ENCODE results near the gene TGIF1. TPM values are rescaled to one million over a fixed set of nuclear protein-coding genes. Genes with fewer than 3 reads are reported as not detected.
A peak's percentile ranks its signal among the peaks of the same experiment; 100 is the strongest.

TGIF1 gene
- total RNA-seq, 2 experiments from 2014 or later, result 40.9 to 69.0 TPM

DNA sequence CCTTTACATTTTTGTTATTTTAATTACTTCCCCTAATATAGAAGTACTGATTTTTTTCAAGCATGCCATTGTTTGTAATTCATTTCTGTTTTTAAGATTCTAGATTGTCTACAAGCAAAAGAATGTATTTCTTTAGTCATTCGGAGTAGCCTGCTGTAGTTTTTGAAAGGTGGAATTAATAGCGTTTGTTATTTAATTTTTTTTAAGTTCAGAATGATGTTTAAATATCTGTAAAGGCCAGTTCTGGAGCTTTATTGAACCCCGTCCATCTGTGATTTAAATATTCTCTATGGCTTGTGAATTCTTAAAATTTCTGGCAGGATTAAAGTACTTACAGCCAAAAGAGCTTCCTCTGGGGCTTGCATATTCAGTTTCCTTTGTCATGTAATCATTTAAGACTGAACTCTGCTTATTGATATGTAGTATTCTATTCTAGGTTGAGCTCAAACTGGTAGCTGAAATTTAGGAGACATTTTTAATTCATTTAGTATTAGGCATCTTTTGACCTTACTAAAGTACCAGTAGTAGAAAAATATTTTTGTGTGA is 5.2 kb downstream of the TGIF1 start:
- Histone ChIP-seq H3K4me1 (ENCODE audit: insufficient read depth, low read length, poor library complexity, severe bottlenecking) (peaks cover 48% of the 10 kb centered on the region), H3K36me3 (ENCODE audit: insufficient read depth, low read length) (peaks cover 57% of the 10 kb centered on the region), H4K20me1 (ENCODE audit: insufficient read depth, low read length) (peaks cover 13% of the 10 kb centered on the region; the same call in 1 of the 2 replicates), H2AFZ (ENCODE audit: low read length) (no peak overlapping the region), H3K9me2 (ENCODE audit: insufficient read depth, low read length) (no peaks in the 10 kb centered on the region), H3K27ac (ENCODE audit: low read depth, low read length, poor library complexity, severe bottlenecking) (no peak overlapping the region), H3K4me2 (ENCODE audit: low read length) (peak overlapping the region; percentile 84), H3K4me3 (ENCODE audit: low read depth, low read length, poor library complexity, severe bottlenecking) (peak overlapping the region; percentile 88), H3K79me2 (ENCODE audit: insufficient read depth, low read depth, low read length) (peaks cover 95% of the 10 kb centered on the region), H3K9me3 (ENCODE audit: low read length) (no peaks in the 10 kb centered on the region; the same call in 1 of the 2 replicates)
- CTCF ChIA-PET (ENCODE audit: unreplicated experiment), result interaction anchor here (0.6 to 1.3 kb wide), 4 partner anchors 12 to 211 kb away, joined by 3 to 6 read pairs (median 4); no protein-coding TSS in a partner anchor
- intact Hi-C loops (cut with micrococcal nuclease; ENCODE audit: unreplicated experiment), result no loop called here
- POLR2A ChIA-PET, result interaction anchor here (0.6 to 6.2 kb wide), 14 partner anchors 10 to 370 kb away, joined by 3 to 29 read pairs (median 4); no protein-coding TSS in a partner anchor
- no peak for TF ChIP-seq EZH2phosphoT487 (IDR thresholded peaks at IDR 0.05; ENCODE audit: borderline replicate concordance, low read depth, low read length)
- peak; percentile 71; the same call in 1 of the 2 replicates for TF ChIP-seq CTCF (conservative IDR thresholded peaks at IDR 0.05; ENCODE audit: low read length)
- TSS peak; percentile 27 for BruUV-seq (replicated peaks)
- no peak for DNase-seq (ENCODE audit: low spot score)

DNA sequence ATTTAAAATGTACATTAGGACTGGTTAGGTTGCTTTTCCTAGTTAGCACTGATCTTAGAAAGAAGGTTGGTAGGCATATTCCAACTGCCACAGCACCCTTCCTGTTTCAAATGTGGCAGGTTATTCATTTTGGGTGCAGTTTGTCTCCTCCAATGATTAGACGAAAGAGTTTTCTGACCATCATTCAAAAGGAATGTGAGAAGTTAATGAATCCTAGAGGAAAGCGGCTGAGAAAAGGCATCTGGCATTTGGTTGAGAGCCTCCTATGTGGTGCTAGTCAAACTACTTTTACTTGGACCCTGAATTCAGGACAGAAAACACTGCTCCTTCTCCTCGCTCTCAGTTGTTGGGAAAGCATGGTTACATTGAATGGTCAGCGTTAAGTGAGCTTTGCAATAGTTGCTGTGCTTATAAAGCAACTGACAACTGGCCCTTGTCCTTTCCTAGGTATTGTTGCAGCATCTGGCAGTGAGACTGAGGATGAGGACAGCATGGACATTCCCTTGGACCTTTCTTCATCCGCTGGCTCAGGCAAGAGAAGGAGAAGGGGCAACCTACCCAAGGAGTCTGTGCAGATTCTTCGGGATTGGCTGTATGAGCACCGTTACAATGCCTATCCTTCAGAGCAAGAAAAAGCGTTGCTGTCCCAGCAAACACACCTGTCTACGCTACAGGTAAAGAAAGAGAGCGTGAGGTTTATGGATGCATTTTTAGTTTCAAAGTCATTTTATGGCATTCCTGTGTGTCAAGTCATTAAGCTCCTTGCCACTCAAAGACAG is 6.1 kb downstream of the TGIF1 start:
- peaks cover 48% of the 10 kb centered on the region for H3K4me1 ChIP-seq (ENCODE audit: insufficient read depth, low read length, poor library complexity, severe bottlenecking)
- no peak for TF ChIP-seq CTCF (conservative IDR thresholded peaks at IDR 0.05; ENCODE audit: low read length)
- TF ChIP-seq EZH2phosphoT487 (IDR thresholded peaks at IDR 0.05; ENCODE audit: borderline replicate concordance, low read depth, low read length), result no peak
- POLR2A ChIA-PET, result interaction anchor here (1.0 to 6.2 kb wide), 5 partner anchors 10 to 170 kb away, joined by 3 to 29 read pairs (median 12); no protein-coding TSS in a partner anchor
- H2AFZ ChIP-seq (ENCODE audit: low read length), result no peak overlapping the region
- CTCF ChIA-PET (ENCODE audit: unreplicated experiment), result interaction anchor here (0.6 to 1.1 kb wide), 3 partner anchors 10 to 13 kb away, joined by 3 to 4 read pairs (median 3); no protein-coding TSS in a partner anchor
- no peak overlapping the region for H3K27ac ChIP-seq (ENCODE audit: low read depth, low read length, poor library complexity, severe bottlenecking)
- H3K4me2 ChIP-seq (ENCODE audit: low read length), result 0 out of 2 replicates have a peak overlapping the region, but pooled peaks have one; percentile 84
- no peak for DNase-seq (ENCODE audit: low spot score)
- H3K4me3 ChIP-seq (ENCODE audit: low read depth, low read length, poor library complexity, severe bottlenecking), result no peak overlapping the region
- intact Hi-C loops (cut with micrococcal nuclease; ENCODE audit: unreplicated experiment), result no loop called here
- H3K9me3 ChIP-seq (ENCODE audit: low read length), result peaks cover 7% of the 10 kb centered on the region; the same call in 1 of the 2 replicates
- peaks cover 13% of the 10 kb centered on the region; the same call in 1 of the 2 replicates for H4K20me1 ChIP-seq (ENCODE audit: insufficient read depth, low read length)
- peaks cover 67% of the 10 kb centered on the region for H3K36me3 ChIP-seq (ENCODE audit: insufficient read depth, low read length)
- H3K79me2 ChIP-seq (ENCODE audit: insufficient read depth, low read depth, low read length), result peaks cover 92% of the 10 kb centered on the region
- H3K9me2 ChIP-seq (ENCODE audit: insufficient read depth, low read length), result no peaks in the 10 kb centered on the region
- BruUV-seq (replicated peaks), result no TSS peak
